HG03457 (cell line): ENCODE measurements around the gene ZNF519.

Source experiments
- ATAC-seq: cut with Tn5 transposase; IDR thresholded peaks from one replicate; pipeline ENCODE4 v1.9.1; 2021; ENCODE audit warnings: moderate number of reproducible peaks; ENCODE audit not compliant: unreplicated experiment

The ZNF519 gene

DNA sequence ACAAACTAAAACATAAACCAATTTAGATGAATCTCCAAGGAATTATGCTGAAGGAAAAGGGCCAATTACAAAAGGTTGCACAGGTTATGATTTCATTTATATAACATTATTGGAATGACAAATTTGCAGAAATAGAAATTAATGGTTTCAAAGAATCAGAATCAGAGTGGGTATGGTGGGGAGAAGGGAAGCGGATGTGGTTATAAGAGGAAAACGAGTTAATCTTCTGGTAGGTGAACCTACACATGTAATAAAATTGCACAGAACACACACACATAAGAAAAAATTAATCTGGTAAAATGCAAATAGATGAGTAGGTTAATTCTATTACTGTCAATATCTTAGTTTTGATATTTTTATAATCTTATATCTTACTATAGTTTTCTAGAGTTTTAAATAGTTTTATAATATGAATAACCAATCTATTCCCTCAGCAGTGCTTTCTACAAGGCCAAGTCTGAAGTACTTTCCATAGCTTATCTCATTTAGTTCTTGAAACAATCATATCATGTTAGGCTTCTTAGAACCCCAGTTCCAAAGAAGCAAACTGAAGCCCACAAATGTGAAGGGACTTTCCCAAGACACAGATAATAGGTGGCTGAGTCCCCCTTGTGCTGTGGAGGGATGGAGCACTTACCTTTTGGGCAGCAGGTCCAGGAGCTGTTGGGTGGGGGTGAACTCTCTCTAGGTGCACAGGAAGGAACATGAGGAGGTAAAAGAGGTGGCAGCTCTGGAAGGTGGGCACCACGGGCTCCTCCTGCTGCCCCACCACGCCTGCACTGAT, 31.5 kb downstream of the ZNF519 start:
- no peak for ATAC-seq

DNA sequence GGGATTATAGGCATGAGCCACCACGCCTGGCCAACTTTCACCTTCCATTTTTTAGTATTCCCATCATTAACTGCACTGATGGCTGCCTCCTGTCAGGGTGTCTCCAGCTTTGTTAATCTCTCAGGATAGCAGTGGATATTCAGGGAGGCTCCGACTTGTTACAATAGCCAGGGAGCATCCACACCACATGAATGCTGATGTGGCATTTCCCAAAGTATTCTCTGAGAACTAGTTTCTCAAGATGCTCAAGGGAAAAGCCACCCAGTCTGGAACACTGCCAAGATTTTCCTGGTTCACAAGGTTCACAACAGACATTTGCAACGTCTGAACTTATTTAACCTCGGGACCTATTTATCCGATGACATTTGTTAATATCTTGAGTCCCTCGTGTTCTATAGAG, 33.8 kb downstream of the ZNF519 start:
- ATAC-seq: no peak

DNA sequence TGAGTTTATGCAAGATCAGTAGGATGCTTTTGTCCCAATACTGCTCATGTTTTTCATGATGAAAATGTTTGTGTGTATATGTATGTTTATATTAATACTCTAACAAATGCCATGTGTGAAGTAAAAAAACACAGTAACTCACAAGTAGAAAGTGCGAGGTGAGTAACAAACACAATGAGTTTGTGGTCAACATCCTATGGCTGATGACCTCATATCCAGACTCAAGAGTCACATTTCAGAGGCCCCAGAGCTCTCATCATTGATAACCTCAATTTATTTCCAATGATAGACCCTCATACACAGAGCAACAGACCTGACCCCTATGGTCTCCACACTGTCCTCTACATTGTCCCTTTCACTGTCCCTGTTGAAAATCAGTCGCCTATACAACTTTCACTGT, 34.5 kb downstream of the ZNF519 start:
- ATAC-seq: no peak

DNA sequence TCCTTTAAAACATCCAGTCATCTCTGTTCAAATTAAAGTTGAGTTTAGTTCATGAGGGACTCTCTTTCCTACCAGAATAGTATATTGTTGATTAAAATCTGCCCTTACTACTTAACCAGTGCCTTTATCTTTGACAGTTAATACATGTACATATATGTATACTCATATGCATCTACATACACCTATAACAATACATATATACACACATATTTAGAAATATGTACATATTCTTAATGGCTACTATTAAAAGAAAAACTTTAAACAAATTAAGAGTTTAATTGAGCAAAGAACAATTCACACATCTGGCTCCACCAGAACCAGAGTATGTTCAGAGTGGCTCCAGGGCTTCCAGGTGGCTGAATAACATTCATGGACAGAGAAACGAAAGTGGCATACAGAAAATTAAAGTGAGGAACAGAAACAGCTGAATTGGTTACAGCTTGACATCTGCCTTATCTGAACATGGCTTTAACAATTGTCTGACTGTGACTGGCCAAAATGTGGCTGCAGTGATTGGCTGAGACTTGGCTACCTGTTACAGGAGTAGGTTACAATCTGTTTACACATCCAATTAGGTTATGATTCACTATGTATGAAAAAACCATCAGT, 38.8 kb downstream of the ZNF519 start:
- no peak for ATAC-seq

DNA sequence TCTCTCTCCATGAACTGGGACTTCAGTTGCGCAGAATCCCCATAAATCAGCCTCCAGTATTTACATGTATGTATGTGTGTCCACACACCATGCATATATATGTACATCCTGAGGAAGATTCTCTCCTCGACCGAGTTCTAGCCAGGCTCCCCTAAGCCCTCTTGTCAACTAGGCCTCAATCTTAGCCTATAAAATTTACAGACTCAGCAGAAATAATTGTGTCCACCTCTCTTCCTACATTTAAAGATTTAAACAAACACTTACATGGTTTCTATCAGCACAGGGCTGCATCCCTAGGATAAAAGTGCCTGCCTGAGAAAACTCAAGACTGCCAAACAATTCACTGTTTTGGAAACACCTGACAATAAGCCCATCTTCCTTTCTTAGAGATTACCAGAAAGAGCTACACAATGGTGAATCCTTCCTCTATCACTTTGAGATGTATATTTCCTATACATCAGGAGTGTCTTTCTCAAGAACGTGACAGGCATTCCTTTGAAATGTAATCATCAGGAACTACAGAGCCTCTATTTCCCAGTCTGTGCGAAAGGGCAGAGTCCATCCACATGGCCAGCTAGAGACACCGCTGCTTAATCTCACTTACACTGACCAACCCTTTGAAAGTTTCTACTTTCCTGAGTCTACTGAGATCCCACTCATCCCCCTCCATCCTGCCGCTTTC, 39.5 kb downstream of the ZNF519 start:
- ATAC-seq: no peak

DNA sequence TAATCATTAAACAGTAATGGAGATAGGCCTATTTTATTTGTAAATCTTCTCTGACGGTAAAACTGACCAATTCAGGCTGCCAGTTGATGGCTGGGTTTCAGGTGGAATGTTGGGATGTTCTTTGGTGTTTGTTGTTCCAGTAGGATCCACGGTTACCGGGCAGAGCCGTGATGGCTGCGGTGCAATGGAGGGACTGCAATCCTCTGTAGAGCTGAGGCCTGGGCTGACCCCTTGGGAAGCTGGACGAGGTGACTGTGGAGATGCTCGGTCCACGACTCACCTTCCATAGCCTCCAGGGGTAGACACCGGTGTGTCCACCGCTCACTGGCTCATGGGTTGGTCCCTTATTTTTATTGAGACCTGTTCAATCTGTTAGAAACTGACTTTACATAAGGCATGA, 42.5 kb downstream of the ZNF519 start:
- ATAC-seq: no peak

DNA sequence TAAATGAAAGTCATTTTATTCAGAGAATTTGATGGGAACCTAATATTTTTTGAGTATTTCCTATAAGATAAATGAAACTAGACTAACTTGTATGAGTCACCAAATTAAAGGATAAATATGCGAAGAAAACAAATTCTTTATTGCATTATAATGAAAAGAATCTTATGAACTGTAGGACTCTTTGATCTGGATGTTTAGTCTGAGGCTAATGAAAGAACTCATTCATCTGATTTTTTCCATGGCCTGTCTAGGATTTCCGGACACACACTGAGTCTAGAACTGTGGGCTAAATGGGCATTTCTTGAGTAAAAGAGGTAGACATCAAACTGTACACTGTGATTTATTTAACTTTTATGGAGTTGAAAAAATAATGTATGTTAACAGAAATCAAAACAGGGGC, 43.0 kb downstream of the ZNF519 start:
- ATAC-seq: no peak

DNA sequence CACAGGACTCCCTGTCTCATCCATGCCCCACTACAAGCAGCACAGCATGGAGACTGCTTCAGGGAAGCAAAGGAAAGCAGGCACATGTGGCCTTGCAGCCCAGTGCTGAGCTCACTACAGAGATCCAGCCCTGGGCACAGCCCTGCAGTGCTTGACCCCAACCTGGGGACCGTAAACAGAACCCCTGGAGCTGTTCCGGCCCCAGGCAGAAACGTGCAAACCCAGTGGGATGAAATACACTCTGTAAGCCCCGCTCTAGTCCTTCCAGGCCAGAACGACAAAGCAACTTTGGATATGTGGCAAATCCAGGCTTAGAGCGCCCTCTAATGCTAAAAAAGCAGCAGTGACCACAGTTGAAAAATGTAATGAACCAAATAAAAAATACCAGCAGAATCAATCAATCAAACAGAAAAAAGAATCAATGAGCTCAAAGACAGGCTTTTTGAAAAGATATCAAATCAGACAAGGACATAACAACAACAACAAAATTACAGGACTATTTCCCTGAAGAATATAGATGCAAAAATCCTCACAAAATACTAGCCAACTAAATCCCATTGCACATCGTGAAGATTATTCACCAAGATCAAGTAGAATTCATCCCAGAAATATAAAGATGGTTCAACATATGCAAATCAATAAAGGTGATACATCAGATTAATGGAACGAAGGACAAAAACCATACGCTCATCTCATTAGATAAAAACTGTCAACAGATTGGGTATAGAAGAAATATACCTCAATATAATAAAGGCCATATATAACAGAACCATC, 45.6 kb downstream of the ZNF519 start:
- ATAC-seq: no peak

DNA sequence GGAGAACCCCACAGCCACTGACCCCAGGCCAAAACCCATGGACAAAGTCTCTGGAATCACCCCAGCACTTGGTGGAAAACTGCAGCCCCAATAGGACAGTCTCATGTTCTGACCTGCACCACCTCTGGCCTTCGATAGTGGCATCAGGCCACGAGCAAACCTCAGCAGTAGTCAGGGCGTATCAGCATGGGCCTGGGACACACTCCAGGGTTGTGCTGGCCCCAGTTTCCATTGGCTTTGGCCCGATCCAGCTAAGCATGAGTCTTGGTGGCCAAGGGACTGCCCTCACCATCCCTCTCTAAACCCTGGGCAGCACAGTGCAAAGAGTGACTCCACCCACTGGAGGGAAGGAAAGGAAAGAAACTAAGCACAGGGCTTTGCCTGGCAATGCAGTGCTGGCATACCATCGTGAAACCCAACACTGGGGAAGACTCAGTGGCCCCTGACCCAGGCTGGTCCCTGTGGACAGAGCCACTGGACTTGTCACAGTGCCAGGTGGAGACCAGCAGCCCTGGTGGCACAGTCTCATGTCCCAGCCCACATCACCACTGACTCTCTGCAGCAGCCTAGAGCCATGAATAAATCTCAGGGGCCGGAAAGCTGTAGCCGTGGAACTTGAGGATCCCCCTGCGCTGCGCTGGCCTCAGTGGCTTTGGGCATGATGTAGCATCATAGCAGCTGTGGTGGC, 46.3 kb downstream of the ZNF519 start:
- ATAC-seq: no peak

DNA sequence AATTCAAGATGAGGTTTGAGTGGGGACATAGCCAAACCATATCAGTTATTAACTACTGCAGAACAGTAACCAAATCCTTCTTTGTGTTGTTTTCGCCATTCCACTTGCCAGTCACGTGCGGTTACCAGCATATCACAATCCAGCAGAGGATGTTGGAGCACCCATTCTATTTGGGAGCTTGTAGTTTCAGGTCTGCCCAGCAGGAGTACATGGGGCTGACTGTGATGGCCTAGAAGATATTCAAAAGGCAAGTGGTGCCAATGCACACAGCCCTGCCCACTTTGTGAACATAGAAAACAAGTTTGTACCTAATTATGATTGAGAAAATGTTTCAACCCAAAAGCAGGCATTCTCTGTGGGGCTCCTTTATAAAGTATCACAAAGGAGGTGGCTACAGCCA, 57.0 kb downstream of the ZNF519 start:
- ATAC-seq: no peak

DNA sequence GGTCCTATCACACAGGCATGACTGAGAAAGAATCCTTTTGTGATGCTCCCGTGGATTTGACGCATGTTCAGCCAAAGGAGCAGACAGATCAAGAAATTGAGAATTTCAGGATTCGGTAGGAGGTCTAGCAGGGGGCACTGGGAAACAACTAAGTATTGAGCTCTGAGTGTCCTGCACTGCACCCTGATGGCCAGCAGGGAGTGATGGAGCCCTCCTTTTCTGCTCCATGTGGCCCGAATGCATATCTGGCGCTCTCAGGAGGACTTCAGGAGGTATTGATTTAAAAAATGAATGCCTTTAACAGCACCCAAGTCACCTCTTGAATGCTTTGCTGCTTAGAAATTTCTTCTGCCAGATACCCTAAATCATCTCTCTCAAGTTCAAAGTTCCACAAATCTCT, 58.0 kb downstream of the ZNF519 start:
- no peak for ATAC-seq

DNA sequence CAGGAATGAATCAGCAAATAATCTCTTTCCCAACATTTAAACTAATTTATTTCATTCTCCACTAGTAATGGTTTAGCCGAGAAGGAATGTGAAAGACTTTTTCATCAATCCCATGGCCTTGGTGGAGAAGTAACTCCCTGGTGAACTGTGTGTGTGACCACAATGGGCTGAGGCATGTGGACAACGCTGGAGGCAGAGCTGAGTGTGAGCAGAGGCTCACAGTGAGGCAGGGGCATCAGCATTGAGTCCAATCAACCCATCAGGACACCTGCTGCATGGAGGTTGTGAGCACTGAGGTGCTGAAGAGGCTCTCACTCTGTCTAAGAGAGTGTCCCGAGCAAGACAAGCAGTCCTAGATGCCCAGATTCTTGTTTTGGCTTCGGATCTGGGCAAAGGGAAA, 78.6 kb downstream of the ZNF519 start:
- ATAC-seq: no peak
